Panc1 (cell line): ENCODE results near the gene BRPF1. TPM values are rescaled to one million over a fixed set of nuclear protein-coding genes. Genes with fewer than 3 reads are reported as not detected.

Experiments used
- ATAC-seq: fragments of 200-7000 bp; cut with Tn5 transposase; 2 replicates; pipeline ENCODE4 v1.9.1; 2020; ENCODE audit warnings: mild to moderate bottlenecking, moderate library complexity
- BruUV-seq: library from RNA; stranded (reverse); fragments of 400-500 nt; replicated peaks from 2 replicates; lab custom pipeline; 2021; lab: Mats Ljungman, UMichigan
- CTCF ChIA-PET: fragments of 300-600 bp; sonication (Branson Sonifier 250); formaldehyde crosslinking; loops from one replicate; lab custom pipeline; 2022; ENCODE audit warnings: antibody characterized with exemption; lab: Charles Lee
- POLR2A ChIA-PET: fragments of 300-600 bp; sonication (Branson Sonifier 250); formaldehyde crosslinking; loops from one replicate; lab custom pipeline; 2022; ENCODE audit warnings: antibody characterized with exemption; lab: Charles Lee
- DNase-seq: peaks from one replicate; pipeline ENCODE4 v3.0.0-alpha.2; 2010; ENCODE audit warnings: low read depth, low spot score
- H3K27ac ChIP-seq: 2 replicates; pipeline ENCODE4 v1.5.1; 2011; ENCODE audit warnings: mild to moderate bottlenecking, low read length, inconsistent platforms
- H3K27me3 ChIP-seq: fragments of 200-500 bp; sonication (Bioruptor generic); 2 replicates; pipeline ENCODE4 v1.6.0; 2014; ENCODE audit warnings: low read length, inconsistent platforms; ENCODE audit not compliant: control insufficient read depth, insufficient read depth
- H3K36me3 ChIP-seq: fragments of 200-500 bp; sonication (Bioruptor generic); 2 replicates; pipeline ENCODE4 v1.5.1; 2014; ENCODE audit warnings: inconsistent platforms, mild to moderate bottlenecking, low read length, moderate library complexity; ENCODE audit not compliant: control insufficient read depth, insufficient read depth
- H3K4me1 ChIP-seq: 2 replicates; pipeline ENCODE4 v1.5.1; 2011; ENCODE audit warnings: inconsistent platforms, mild to moderate bottlenecking, low read length, moderate library complexity; ENCODE audit not compliant: control insufficient read depth, insufficient read depth
- H3K4me3 ChIP-seq, 2 experiments: 2 replicates each; pipeline ENCODE4 v1.5.1; 2011 to 2012; ENCODE audit warnings: low read depth in 2 of 2, low read length in 2 of 2, mild to moderate bottlenecking in 2 of 2, inconsistent platforms in 1 of 2, moderate library complexity in 1 of 2
- H3K9me3 ChIP-seq: fragments of 200-500 bp; sonication (Bioruptor generic); 2 replicates; pipeline ENCODE4 v1.5.1; 2014; ENCODE audit warnings: low read depth, mild to moderate bottlenecking, inconsistent platforms, low read length, moderate library complexity; ENCODE audit not compliant: control insufficient read depth, insufficient read depth
- CTCF ChIP-seq: fragments of 450-650 bp; IDR thresholded peaks from 2 replicates; pipeline ENCODE4 v1.5.1; 2017; ENCODE audit warnings: mild to moderate bottlenecking
- POLR2AphosphoS5 ChIP-seq: IDR thresholded peaks from 2 replicates; pipeline ENCODE4 v1.6.1; 2012; ENCODE audit warnings: mild to moderate bottlenecking, low read depth, low read length, moderate library complexity
- REST ChIP-seq, 2 experiments: IDR thresholded peaks; 2 replicates each; pipeline ENCODE4 v1.6.1; 2011 to 2012; ENCODE audit warnings: low read depth in 2 of 2, control low read depth in 1 of 2, low read length in 1 of 2, mild to moderate bottlenecking in 1 of 2, moderate library complexity in 1 of 2; ENCODE audit not compliant: insufficient read depth in 1 of 2
- SIN3A ChIP-seq: IDR thresholded peaks from 2 replicates; pipeline ENCODE4 v1.6.1; 2012; ENCODE audit warnings: low read depth, mild to moderate bottlenecking, low read length, moderate library complexity, borderline replicate concordance; ENCODE audit not compliant: insufficient read depth
- TCF7L2 ChIP-seq: IDR thresholded peaks from 2 replicates; pipeline ENCODE4 v1.6.1; 2011; ENCODE audit warnings: mild to moderate bottlenecking, low read depth, low read length, inconsistent platforms
- in situ Hi-C: cut with HindIII; loops from 2 replicates; pipeline ENCODE4 v1.10.0; 2016; ENCODE audit warnings: low sequenced_read_pairs, low pct_unique_long_range_greater_than_20kb
- intact Hi-C: fragments of 100-400 bp; cut with micrococcal nuclease; formaldehyde crosslinking; loops from one replicate; pipeline ENCODE4 v1.10.0; 2022; ENCODE audit not compliant: unreplicated experiment
- total RNA-seq: library from RNA; stranded (reverse); gene quantifications from one replicate; pipeline ENCODE4 v1.2.1, GENCODE V29; 2021; ENCODE audit not compliant: unreplicated experiment

Gene BRPF1
- total RNA-seq, 1 experiment from 2014 or later = 17.4 TPM

GRCh38 chr3:9745521-9745920 is 14.0 kb downstream of the BRPF1 start:
- H3K27ac ChIP-seq = no peak overlapping the region
- ChIA-PET CTCF (no interaction called here), POLR2A (no interaction called here)
- no peaks in the 10 kb centered on the region for H3K4me1 ChIP-seq
- intact Hi-C loops = no loop called here
- DNase-seq (no peak), ATAC-seq (no peak)
- TF ChIP-seq SIN3A (no peak), REST (IDR thresholded peaks at IDR 0.05; ENCODE audit: insufficient read depth in 1 of 2, low read depth in 2 of 2, low read length in 1 of 2) (no peak), TCF7L2 (no peak), POLR2AphosphoS5 (no peak), CTCF (no peak)
- BruUV-seq = no TSS peak
- no peaks in the 10 kb centered on the region for H3K27me3 ChIP-seq
- H3K4me3 ChIP-seq = no peak overlapping the region
- no peaks in the 10 kb centered on the region for H3K9me3 ChIP-seq
- in situ Hi-C loops = no loop called here
- peaks cover 7% of the 10 kb centered on the region for H3K36me3 ChIP-seq

- CTCF ChIA-PET = no interaction called here
- DNase-seq = no peak
- POLR2A ChIA-PET = no interaction called here
Measured at GRCh38 chr3:9746330-9746729, 14.8 kb downstream of the BRPF1 start.

GRCh38 chr3:9747267-9747666 is 15.7 kb downstream of the BRPF1 start:
- Histone ChIP-seq H3K4me1 (peaks cover 7% of the 10 kb centered on the region; the same call in 1 of the 2 replicates), H3K9me3 (no peaks in the 10 kb centered on the region), H3K36me3 (peaks cover 4% of the 10 kb centered on the region), H3K27me3 (no peaks in the 10 kb centered on the region), H3K27ac (no peak overlapping the region), H3K4me3 (no peak overlapping the region)
- ChIA-PET CTCF (no interaction called here), POLR2A (no interaction called here)
- no peak for DNase-seq
- TF ChIP-seq REST (IDR thresholded peaks at IDR 0.05; ENCODE audit: insufficient read depth in 1 of 2, low read depth in 2 of 2, low read length in 1 of 2) (no peak), SIN3A (no peak), POLR2AphosphoS5 (no peak), CTCF (no peak)
- no TSS peak for BruUV-seq
- in situ Hi-C loops = no loop called here
- no peak for ATAC-seq
- intact Hi-C loops = no loop called here

More at GRCh38 chr3:9746330-9746729, 14.8 kb downstream of the BRPF1 start:
- peaks cover 4% of the 10 kb centered on the region for H3K36me3 ChIP-seq
- TF ChIP-seq POLR2AphosphoS5 = no peak
- no peak for TF ChIP-seq TCF7L2
- intact Hi-C loops (no loop called here), in situ Hi-C loops (no loop called here)
- no peak overlapping the region for H3K4me3 ChIP-seq
- peaks cover 7% of the 10 kb centered on the region; the same call in 1 of the 2 replicates for H3K4me1 ChIP-seq
- BruUV-seq = no TSS peak
- no peak overlapping the region for H3K27ac ChIP-seq
- no peak for ATAC-seq
- no peaks in the 10 kb centered on the region for H3K9me3 ChIP-seq
- no peaks in the 10 kb centered on the region for H3K27me3 ChIP-seq
